HTR-8/SVneo (cell line): ENCODE data around the gene TIMM8A.
A peak's percentile ranks its signal among the peaks of the same experiment; 100 is the strongest.

Experiments used
- DNase-seq: peaks from one replicate; pipeline ENCODE4 v3.0.0; 2011; ENCODE audit warnings: low spot score, mixed read lengths; ENCODE audit not compliant: insufficient read length
- FAIRE-seq: peaks from 2 replicates; lab custom pipeline; 2011; peaks lifted over from hg19 to GRCh38; lab: Jason Lieb, UNC

TIMM8A gene

GRCh38 chrX:101348452-101349192 lies at the start of gene TIMM8A:
TIMM8A (minus strand) TSS chrX:101348742; CDS start chrX:101348664, 78 bp downstream.
- peak; percentile 62 for DNase-seq

GRCh38 chrX:101397779-101398178 lies 49.2 kb upstream of the TIMM8A start:
- no peak for DNase-seq
- FAIRE-seq = no peak

More at GRCh38 chrX:101348452-101349192, at the start of gene TIMM8A:
- no peak for FAIRE-seq

DNA sequence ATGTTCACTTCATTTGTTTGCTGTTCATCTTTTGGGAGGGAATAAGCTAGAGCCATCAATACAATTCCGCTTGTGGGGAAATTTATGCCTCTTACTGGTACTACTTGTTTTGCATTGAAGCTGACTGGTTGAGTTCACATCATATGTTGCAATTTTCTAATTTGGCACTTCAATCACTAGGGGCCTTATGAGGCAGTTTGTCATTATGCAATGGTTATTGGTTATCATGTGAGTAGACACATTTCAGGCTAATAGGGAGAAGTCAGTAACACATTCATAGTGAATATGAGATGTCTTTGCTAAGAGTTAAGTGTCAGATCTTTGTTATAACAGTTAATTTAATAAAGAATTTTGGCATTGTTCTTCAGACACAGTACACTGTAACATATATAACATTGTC lies 47.2 kb upstream of the TIMM8A start:
- no peak for FAIRE-seq

DNA sequence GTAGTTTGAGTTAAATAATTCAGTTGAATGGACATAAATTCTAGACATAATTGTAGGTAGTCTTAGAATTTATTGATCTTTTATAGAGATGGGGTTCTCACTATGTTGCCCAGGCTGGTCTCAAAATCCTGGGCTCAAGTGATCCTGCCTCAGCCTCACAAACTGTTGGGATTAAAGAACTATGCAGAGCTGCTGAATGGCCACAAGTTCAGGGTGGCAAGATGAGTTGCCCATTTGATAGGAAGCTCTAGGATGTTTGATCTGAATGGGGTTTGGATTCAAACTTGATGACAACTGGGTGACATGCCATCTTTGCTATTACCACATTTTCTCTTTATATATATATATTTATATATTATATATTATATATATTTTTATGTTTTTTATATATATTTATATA lies 45.8 kb upstream of the TIMM8A start:
- FAIRE-seq = no peak
- DNase-seq = no peak

More for the DNA sequence above, 47.2 kb upstream of the TIMM8A start:
- DNase-seq = no peak

- no peak for FAIRE-seq
- no peak for DNase-seq
Observed at GRCh38 chrX:101393530-101394305, 45.2 kb upstream of the TIMM8A start.

DNA sequence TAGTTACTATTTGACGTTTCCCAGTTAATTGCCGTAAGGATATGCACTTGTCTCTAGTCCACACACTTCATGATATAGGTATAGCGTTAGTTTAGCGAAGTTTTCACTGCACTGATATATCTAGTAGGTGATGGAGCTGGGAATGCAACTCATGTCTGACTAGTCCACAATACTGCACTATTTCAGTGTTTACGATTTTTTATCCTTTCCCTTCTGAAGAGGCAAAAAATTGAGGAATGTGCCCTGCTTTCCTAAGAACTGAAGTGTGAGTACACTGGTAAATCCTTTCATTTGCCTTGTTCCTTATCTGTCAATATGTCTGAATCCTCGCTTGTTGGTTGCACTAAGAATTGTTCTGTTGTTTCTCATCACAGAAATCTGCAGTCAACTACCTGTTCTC lies 43.3 kb upstream of the TIMM8A start:
- no peak for FAIRE-seq
- no peak for DNase-seq

DNA sequence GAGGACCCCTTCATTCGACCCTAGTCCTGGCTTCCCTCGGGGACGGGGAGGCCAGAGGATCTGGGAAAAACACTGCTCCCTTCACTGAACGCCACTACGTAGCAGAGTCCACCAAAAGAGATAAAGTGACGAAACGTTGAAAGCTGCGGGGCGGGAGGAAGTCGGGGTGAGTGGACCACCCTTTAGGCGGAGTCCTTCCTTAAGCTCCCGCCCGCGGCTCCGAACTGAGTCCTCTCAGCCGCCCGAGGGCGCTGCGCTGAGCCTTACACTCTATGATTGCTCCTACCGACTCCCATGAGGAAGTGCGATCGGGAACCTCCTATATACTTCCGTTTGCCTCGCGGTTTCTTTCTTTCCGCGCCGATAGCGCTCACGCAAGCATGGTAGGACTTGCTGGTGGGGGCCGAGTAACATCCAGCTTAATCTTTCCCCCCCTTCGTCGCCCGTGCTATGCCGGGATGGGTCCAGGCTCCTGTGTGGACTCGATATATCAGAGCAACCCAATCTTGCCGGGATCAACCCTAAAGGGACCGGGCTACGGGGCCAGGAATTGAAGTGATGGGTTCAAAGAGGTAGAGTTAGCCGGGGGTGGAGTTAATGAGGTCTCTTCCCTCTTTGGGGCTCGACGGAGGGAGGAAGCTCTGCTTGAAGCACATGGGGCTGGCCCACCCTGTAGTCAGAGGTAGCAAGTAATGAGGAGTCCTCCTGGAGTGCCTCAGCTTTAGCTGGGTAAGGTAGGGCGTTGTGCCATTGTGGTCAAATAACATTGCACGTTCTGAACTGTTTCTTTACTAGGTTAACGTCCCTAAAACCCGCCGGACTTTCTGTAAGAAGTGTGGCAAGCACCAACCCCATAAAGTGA lies 42.4 kb upstream of the TIMM8A start, which contains the start of gene RPL36A:
RPL36A (plus strand) TSS at position 348 of the 862 bp plus-strand sequence; CDS start at position 381, 33 bp downstream.
- peak; percentile 62 for DNase-seq
- no peak for FAIRE-seq

- FAIRE-seq = no peak
- no peak for DNase-seq
Observed at GRCh38 chrX:101388604-101389003, 40.1 kb upstream of the TIMM8A start.

GRCh38 chrX:101386542-101386885 lies 38.0 kb upstream of the TIMM8A start:
- no peak for FAIRE-seq
- no peak for DNase-seq

DNA sequence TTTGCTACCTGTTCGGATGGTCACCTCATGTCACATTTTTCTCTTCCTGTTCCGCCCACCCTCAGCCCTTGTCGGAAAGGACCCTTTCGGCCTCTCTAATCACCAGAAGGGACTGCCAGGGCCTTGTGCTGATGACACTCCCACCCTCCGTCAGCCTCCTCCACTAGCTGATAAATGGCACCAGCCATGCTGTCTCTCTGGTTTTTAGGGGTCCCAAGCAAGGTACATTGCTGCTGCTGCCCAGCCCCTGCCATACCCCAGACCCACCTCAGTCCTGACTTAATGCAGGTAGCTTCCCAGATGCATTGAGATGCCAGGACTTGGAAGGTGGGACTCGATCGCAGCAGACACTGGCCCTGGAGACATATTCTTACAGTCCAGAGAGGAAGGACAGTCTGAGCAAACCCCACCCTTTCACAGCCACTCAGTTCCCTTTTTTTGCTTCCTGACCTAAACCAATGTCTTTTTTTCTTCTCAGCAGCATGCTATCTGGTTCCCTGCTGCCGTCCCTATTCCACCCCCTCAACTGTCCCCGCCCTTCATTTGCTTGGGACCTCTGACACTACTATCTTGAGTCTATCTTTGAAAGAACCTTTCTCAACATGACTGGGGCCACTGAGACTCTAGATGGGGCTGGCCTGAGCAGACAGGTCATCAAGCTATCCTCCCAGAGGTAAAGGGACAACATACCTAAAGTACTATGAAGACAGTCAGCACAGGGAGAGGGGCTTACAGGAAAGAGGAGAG lies 37.4 kb upstream of the TIMM8A start, which contains the start of gene BTK:
BTK (minus strand) TSS at position 397 of the 747 bp plus-strand sequence. CDS start 10,907 bp downstream, outside the sequence.
- DNase-seq = no peak
- FAIRE-seq = no peak

DNA sequence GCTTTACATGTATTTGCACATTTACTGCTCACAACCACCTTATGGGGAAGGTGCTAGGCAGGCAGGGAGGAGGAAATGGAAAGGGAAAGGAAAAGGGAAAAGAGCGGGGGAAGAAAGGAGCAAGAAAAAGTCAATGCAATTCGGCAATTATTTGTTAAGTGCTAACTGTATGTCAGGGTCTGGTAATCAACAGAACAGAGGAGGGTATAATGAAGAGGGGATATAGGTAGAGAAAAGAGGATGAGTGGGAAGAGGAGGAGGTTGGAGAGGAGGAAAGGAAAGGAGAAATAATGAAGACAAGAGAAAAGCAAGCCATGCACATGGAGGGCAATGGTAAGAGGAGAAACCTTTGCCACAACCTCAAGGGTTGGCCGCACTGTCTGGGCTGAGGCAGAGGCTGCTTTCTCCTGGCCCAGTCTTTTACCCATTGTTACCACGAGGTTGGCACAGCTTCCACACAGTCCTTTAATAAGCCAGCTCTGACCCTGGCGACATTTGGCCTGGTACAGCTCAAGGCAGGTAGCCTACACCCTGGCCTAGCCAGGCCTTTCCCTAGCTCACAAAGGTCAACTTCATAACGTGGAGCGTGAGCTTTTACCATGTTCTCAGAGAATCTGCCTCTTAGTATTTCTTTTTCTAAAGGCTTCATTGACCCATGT lies 36.6 kb upstream of the TIMM8A start:
- FAIRE-seq (no peak), DNase-seq (no peak)

DNA sequence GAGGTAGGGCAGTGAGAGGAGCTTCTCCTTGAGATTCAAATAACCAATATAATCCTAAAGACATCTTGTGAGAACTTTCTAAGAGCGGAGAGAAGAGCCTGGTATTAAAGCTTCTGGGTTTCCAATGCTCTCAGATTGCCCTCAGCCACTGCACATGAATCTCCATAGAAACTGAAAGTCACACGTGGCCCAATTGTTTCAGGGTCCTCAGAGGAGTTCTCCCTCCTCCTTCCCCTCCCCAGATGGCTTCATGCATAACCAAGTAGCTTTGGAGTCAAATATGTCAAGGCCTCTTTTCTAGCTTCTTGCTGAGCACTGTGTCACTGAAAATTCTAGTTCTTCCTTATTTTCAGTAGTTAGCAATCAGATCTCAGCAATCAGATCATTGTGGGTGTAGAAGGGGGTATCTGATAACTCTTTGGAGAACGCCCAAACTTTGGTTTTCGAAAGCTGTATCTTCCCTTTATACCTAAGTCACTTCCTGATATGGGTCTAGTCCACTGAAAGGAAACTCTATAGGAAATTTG lies 35.2 kb upstream of the TIMM8A start:
- FAIRE-seq = no peak

DNA sequence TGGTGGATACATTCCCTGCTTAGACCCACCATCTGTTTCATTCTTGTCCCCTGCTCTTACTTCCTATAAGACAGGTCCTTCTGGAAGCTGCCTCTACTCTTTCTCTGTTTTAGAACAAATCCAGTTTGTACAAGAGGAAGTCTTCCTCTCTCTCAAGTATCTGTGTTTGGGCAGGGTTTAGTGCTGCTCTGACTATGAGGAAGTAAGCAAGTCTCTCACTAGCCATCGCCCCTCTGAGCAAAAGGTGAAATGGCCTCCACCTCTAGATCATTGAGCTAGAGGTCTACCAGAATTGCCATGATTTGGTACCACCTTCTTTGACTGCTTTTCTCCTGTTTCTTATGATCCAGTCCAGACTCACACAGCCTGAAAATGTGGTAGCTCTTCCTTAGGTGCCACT lies 29.0 kb upstream of the TIMM8A start:
- no peak for FAIRE-seq
- no peak for DNase-seq

More for the DNA sequence above, 35.2 kb upstream of the TIMM8A start:
- no peak for DNase-seq

DNA sequence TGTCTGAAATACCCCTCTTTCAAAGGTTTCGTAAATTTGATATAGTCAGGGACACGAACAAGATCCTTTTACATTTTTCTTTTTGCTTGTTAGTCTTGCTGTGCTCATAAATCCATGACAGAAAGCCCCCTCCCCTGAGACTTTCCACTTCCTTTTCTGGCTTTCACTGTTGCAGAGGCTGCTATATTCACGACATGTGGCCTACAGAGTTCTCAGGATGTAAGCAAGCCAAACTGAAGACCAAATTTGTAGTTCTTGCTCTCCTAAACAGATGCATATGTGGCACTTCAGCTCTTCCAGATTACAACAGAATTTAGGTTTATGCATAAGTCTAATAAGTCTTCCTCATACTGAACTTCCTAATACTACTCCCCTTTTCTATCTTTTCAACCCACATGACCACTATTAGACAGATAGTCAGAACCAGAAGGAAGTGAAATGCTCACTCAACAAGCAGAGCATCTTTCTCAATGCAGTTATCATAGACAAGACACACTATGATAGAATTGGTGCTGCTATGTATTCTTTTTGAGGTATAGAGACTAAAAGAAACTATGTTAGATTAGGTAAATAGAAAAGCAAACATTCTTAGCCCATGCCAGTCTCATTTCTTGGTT lies 22.5 kb upstream of the TIMM8A start:
- FAIRE-seq = no peak

GRCh38 chrX:101369687-101370086 lies 21.1 kb upstream of the TIMM8A start:
- DNase-seq (no peak), FAIRE-seq (no peak)

More for the DNA sequence above, 22.5 kb upstream of the TIMM8A start:
- no peak for DNase-seq

DNA sequence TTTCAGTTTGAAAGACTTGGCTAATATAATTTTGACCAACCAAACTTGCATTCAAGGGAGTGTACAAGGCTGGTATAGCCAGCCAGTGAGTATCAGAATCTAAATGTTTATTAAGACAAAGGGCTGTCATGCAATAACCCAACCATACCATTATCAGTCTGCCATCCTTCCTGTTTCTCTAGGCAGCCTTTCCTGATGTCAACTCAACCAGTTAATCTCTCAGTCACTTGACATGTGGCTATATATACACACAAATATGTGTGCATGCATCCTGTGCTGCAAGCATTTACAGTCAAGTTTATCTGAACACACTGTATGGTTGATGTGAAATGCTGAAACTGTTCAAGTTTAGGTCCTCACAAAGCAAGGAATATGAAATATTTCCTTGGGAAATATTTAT lies 20.3 kb upstream of the TIMM8A start:
- FAIRE-seq = no peak

GRCh38 chrX:101365301-101365795 lies 16.8 kb upstream of the TIMM8A start:
- FAIRE-seq = no peak

More for the DNA sequence above, 20.3 kb upstream of the TIMM8A start:
- no peak for DNase-seq

DNA sequence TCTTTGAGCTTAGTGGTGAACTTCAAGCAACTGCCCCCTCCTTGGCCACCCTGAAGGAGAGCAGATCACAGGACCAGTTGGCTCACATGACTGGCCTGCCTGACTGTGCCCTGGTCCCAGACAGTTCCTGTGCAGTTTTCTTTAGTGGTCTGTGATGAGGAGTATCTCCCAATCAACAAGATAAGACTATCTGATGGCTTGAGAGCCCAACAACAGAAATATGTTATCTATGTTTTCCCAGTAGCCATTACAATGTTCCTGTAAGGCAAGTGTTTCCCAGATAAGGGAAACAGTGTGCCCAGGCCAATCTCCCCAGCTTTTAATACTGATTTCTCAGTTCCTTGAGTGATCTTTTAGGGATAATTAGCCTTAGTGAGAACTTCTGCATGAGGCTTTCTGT lies 14.2 kb upstream of the TIMM8A start:
- FAIRE-seq (no peak), DNase-seq (no peak)

More at GRCh38 chrX:101365301-101365795, 16.8 kb upstream of the TIMM8A start:
- no peak for DNase-seq
